HepG2 (cell line): Measurements from ENCODE around the gene CDC14B. TPM values are rescaled to one million over a fixed set of nuclear protein-coding genes. Genes with fewer than 3 reads are reported as not detected.

Source experiments
- ATAC-seq: fragments of 200-7000 bp; cut with Tn5 transposase; 3 replicates; pipeline ENCODE4 v1.9.1; 2020; ENCODE audit warnings: mild to moderate bottlenecking, moderate library complexity
- BruUV-seq: library from RNA; stranded (reverse); fragments of 400-500 nt; replicated peaks from 2 replicates; lab custom pipeline; 2021; lab: Mats Ljungman, UMichigan
- CTCF ChIA-PET: fragments of 300-600 bp; formaldehyde crosslinking; extraction: SDS; loops from one replicate; lab custom pipeline; 2021; ENCODE audit warnings: low total read pairs, inconsistent platforms, low intra/inter-chr PET ratio; lab: Yijun Ruan, JAX
- POLR2A ChIA-PET: fragments of 350-600 bp; sonication (Branson Sonifier 250); formaldehyde crosslinking; loops from one replicate; lab custom pipeline; 2020; ENCODE audit warnings: antibody characterized with exemption, inconsistent platforms; lab: Yijun Ruan, JAX
- DNase-seq: peaks from one replicate; pipeline ENCODE4 v3.0.0-alpha.2; 2015; ENCODE audit warnings: low spot score
- FAIRE-seq: peaks from 3 replicates; lab custom pipeline; 2011; peaks lifted over from hg19 to GRCh38; lab: Jason Lieb, UNC
- H2AFZ ChIP-seq: one replicate; pipeline ENCODE4 v1.6.1; 2011; ENCODE audit warnings: low read length, inconsistent platforms
- H3K27ac ChIP-seq: fragments of 300-600 bp; 3 replicates; pipeline ENCODE4 v1.8.0; 2011; ENCODE audit warnings: mixed run types, mild to moderate bottlenecking, mixed read lengths, low read length, inconsistent platforms; ENCODE audit not compliant: insufficient read depth; ENCODE audit errors: extremely low read length
- H3K27me3 ChIP-seq, 2 experiments: fragments of 200-600 bp in 1 of 2; 2 replicates in 1 of 2; 3 replicates in 1 of 2; pipeline versions ENCODE4 v1.6.0 to v1.8.0; 2011; ENCODE audit warnings: low read length in 2 of 2, mild to moderate bottlenecking in 2 of 2, moderate library complexity in 2 of 2, inconsistent platforms in 1 of 2; ENCODE audit not compliant: insufficient read depth in 2 of 2, control insufficient read depth in 1 of 2
- H3K36me3 ChIP-seq, 2 experiments: fragments of 200-600 bp in 1 of 2; replicated peaks in 1 of 2; 2 replicates in 1 of 2; 3 replicates in 1 of 2; pipeline versions ENCODE4 v1.5.1 to v1.8.0; 2011; ENCODE audit warnings: low read length in 2 of 2, inconsistent platforms in 1 of 2; ENCODE audit not compliant: insufficient read depth in 2 of 2, control insufficient read depth in 1 of 2
- H3K4me1 ChIP-seq: 2 replicates; pipeline ENCODE4 v1.5.1; 2012; ENCODE audit warnings: low read length, inconsistent platforms; ENCODE audit not compliant: insufficient read depth
- H3K4me2 ChIP-seq: 2 replicates; pipeline ENCODE4 v1.6.0; 2011; ENCODE audit warnings: low read depth, low read length, inconsistent platforms
- H3K4me3 ChIP-seq, 3 experiments: fragments of 200-600 bp in 1 of 3; sonication (generic), shearing (Covaris generic) in 1 of 3; replicated peaks in 1 of 3; 2 replicates each; pipeline ENCODE4 v1.5.1; 2011 to 2016; ENCODE audit warnings: low read length in 3 of 3, inconsistent platforms in 2 of 3, low read depth in 2 of 3, mild to moderate bottlenecking in 2 of 3, control low read depth in 1 of 3, mixed read lengths in 1 of 3; ENCODE audit not compliant: insufficient read depth in 1 of 3
- H3K79me2 ChIP-seq: one replicate; pipeline ENCODE4 v1.6.1; 2011; ENCODE audit warnings: low read length, inconsistent platforms; ENCODE audit not compliant: insufficient read depth
- H3K9ac ChIP-seq: 2 replicates; pipeline ENCODE4 v1.6.0; 2011; ENCODE audit warnings: mild to moderate bottlenecking, low read depth, low read length, inconsistent platforms; ENCODE audit not compliant: insufficient read depth
- H3K9me3 ChIP-seq: 2 replicates; pipeline ENCODE4 v1.5.1; 2012; ENCODE audit warnings: mild to moderate bottlenecking, low read length
- H4K20me1 ChIP-seq: 2 replicates; pipeline ENCODE4 v1.6.0; 2011; ENCODE audit warnings: inconsistent platforms, mild to moderate bottlenecking, low read length, moderate library complexity; ENCODE audit not compliant: insufficient read depth
- ARID5B ChIP-seq: IDR thresholded peaks from 2 replicates; pipeline ENCODE4 v1.4.0; 2020; ENCODE audit warnings: mild to moderate bottlenecking, missing genetic modification reagents
- ATM ChIP-seq: fragments of 450-650 bp; IDR thresholded peaks from 2 replicates; pipeline ENCODE4 v1.7.1; 2017; ENCODE audit warnings: mild to moderate bottlenecking, borderline replicate concordance
- MED8 ChIP-seq: sonication (generic); formaldehyde crosslinking; IDR thresholded peaks from 2 replicates; pipeline ENCODE4 v1.8.1; 2023; ENCODE audit warnings: mild to moderate bottlenecking, missing genetic modification reagents; ENCODE audit not compliant: insufficient replicate concordance
- NCOA5 ChIP-seq: sonication (generic); formaldehyde crosslinking; IDR thresholded peaks from 2 replicates; pipeline ENCODE4 v1.4.0; 2020; ENCODE audit warnings: missing genetic modification reagents
- THAP9 ChIP-seq: sonication (generic); formaldehyde crosslinking; IDR thresholded peaks from 2 replicates; pipeline ENCODE4; 2020; ENCODE audit warnings: missing genetic modification reagents, mild to moderate bottlenecking, borderline replicate concordance
- ZBTB3 ChIP-seq: sonication (generic); formaldehyde crosslinking; IDR thresholded peaks from 2 replicates; pipeline ENCODE4 v1.4.0; 2020; ENCODE audit warnings: low read depth, mild to moderate bottlenecking, moderate library complexity, missing genetic modification reagents, borderline replicate concordance
- ZNF354B ChIP-seq: sonication (generic); formaldehyde crosslinking; IDR thresholded peaks from 2 replicates; pipeline ENCODE4 v1.8.0; 2022; ENCODE audit warnings: mild to moderate bottlenecking, missing genetic modification reagents
- WGBS: methylation state at CpG from one replicate; pipeline ENCODE4 v1.1.6; 2017; ENCODE audit warnings: low lambda C conversion rate; 5-methylcytosine and 5-hydroxymethylcytosine counted together
- in situ Hi-C: cut with HindIII; loops from 2 replicates; pipeline ENCODE4 v1.10.0; 2017; ENCODE audit warnings: low pct_unique_long_range_greater_than_20kb; ENCODE audit not compliant: extremely low pct_ligation_motif_present
- intact Hi-C: fragments of 100-400 bp; cut with micrococcal nuclease; formaldehyde crosslinking; loops from one replicate; pipeline ENCODE4 v1.10.0; 2022; ENCODE audit not compliant: unreplicated experiment
- polyA plus RNA-seq, 8 experiments: library from polyadenylated mRNA; depleted of rRNA in 3 of 8; stranded (reverse) in 7 of 8; unstranded in 1 of 8; fragments of >200 nt; fragmentation: Illumina TruSeq in 4 of 8; extraction: Trizol in 4 of 8; gene quantifications; 2 replicates each; pipeline versions ENCODE4 v1.2.1 to v1.2.3, GENCODE V29; 2011 to 2016; ENCODE audit warnings: low read depth in 4 of 8, missing spikeins in 1 of 8, mixed read lengths in 1 of 8; ENCODE audit not compliant: insufficient read depth in 1 of 8
- total RNA-seq, 5 experiments: library from RNA; depleted of rRNA; stranded (reverse); fragments of >200 nt; fragmentation: Illumina TruSeq; extraction: Trizol; gene quantifications; 2 replicates each; pipeline ENCODE4 v1.2.3, GENCODE V29; 2016; ENCODE audit warnings: low read depth in 1 of 5

CDC14B gene
- total and polyA plus RNA-seq, 2 of the 13 experiments (the other 11 are each of a cell fraction or from before 2014, with no cell fraction given), result 25.8 to 33.3 TPM

DNA sequence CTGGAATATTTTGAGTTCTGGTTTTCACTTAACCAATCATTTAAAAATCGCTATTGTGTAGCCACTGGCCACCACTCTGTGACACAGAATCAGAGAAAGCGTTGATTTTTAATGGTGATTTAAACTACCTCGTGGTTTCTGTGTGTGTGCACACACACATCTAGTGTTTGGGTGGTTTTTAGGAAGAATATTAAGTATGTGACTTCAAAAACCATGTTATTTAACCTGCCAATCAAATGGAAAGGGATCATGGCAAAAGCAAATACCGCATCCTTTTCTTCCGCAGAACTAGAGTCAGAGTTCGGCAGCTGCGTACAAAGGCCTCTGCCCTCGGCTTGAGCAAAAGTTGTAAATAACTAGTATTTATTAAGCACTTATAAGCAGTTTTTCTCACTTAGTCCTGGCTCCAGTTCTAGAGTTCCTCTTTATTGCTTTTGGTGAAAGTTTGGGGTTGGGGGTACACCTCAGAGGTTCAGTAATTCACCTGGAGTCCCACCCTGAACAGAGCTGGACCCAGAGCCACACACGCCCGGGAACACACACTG is 129.0 kb downstream of the CDC14B start:
- Histone ChIP-seq H3K36me3 (peaks cover 6 to 31% of the 10 kb centered on the region in 2 experiments; a peak in 4 of 5 replicates), H3K4me1 (peaks cover 90% of the 10 kb centered on the region), H3K9me3 (no peaks in the 10 kb centered on the region), H4K20me1 (no peaks in the 10 kb centered on the region), H3K27ac (peak overlapping the region; percentile 98), H3K4me2 (peak overlapping the region; percentile 62), H3K27me3 (no peaks in the 10 kb centered on the region), H2AFZ (no peak overlapping the region), H3K9ac (peak overlapping the region; percentile 82), H3K4me3 (peak overlapping the region; percentile 20 to 47 (median 24); a peak in 5 of 6 replicates), H3K79me2 (no peaks in the 10 kb centered on the region)
- BruUV-seq, result TSS peak; percentile 89
- in situ Hi-C loops (no loop called here), intact Hi-C loops (loop anchor here (1.0 to 5.0 kb wide), 4 partner anchors 40 to 162 kb away; partner anchors contain the start of gene HABP4)
- ChIA-PET POLR2A (interaction anchor here (1.1 to 4.3 kb wide), 9 partner anchors 9 to 175 kb away, joined by 3 to 27 read pairs (median 4); partner anchors contain the start of gene HABP4), CTCF (no interaction called here)
- peak; percentile 73 for DNase-seq
- peak; percentile 42 for FAIRE-seq
- WGBS, result 3% methylated on average over 8 of the region's 10 CpGs
- peak; percentile 7 for ATAC-seq
- TF ChIP-seq THAP9 (CRISPR knock-in tag) (no peak), ARID5B (no peak), ZNF354B (CRISPR knock-in tag) (no peak), MED8 (CRISPR knock-in tag) (no peak), ATM (no peak), NCOA5 (CRISPR knock-in tag) (no peak), ZBTB3 (CRISPR knock-in tag) (no peak)
